ENCODE data around the gene ZNF608.

Gene ZNF608

GRCh38 chr5:124725622-124726258 is 20.7 kb downstream of the ZNF608 start:
- H3K9me3 ChIP-seq (ENCODE audit: severe bottlenecking) = no peaks in the 10 kb centered on the region
- no peaks in the 10 kb centered on the region for H3K4me1 ChIP-seq (ENCODE audit: insufficient read depth, poor library complexity, severe bottlenecking)
- no peak overlapping the region for H3K4me3 ChIP-seq (ENCODE audit: severe bottlenecking)
- DNase-seq (ENCODE audit: low spot score) (no peak), ATAC-seq (ENCODE audit: low read depth) (no peak)
- no peaks in the 10 kb centered on the region for H3K36me3 ChIP-seq (ENCODE audit: low read depth)
- H3K27ac ChIP-seq (ENCODE audit: poor library complexity, severe bottlenecking) = no peak overlapping the region
- H3K27me3 ChIP-seq (ENCODE audit: insufficient read depth, poor library complexity, severe bottlenecking) = no peaks in the 10 kb centered on the region
- TF ChIP-seq CTCF (IDR thresholded peaks at IDR 0.05; ENCODE audit: poor library complexity, severe bottlenecking) = no peak

- ATAC-seq (ENCODE audit: low read depth) = no peak
- no peaks in the 10 kb centered on the region for H3K4me1 ChIP-seq (ENCODE audit: insufficient read depth, poor library complexity, severe bottlenecking)
- H3K36me3 ChIP-seq (ENCODE audit: low read depth) = no peaks in the 10 kb centered on the region
- H3K4me3 ChIP-seq (ENCODE audit: severe bottlenecking) = no peak overlapping the region
- TF ChIP-seq CTCF (IDR thresholded peaks at IDR 0.05; ENCODE audit: poor library complexity, severe bottlenecking) = no peak
- H3K27ac ChIP-seq (ENCODE audit: poor library complexity, severe bottlenecking) = no peak overlapping the region
- no peak for DNase-seq (ENCODE audit: low spot score)
- H3K9me3 ChIP-seq (ENCODE audit: severe bottlenecking) = no peaks in the 10 kb centered on the region
- H3K27me3 ChIP-seq (ENCODE audit: insufficient read depth, poor library complexity, severe bottlenecking) = no peaks in the 10 kb centered on the region
These were observed 21.4 kb downstream of the ZNF608 start for GRCh38 chr5:124725040-124725434.

- no peaks in the 10 kb centered on the region for H3K36me3 ChIP-seq (ENCODE audit: low read depth)
- TF ChIP-seq CTCF (IDR thresholded peaks at IDR 0.05; ENCODE audit: poor library complexity, severe bottlenecking) = no peak
- H3K4me3 ChIP-seq (ENCODE audit: severe bottlenecking) = no peak overlapping the region
- no peaks in the 10 kb centered on the region for H3K4me1 ChIP-seq (ENCODE audit: insufficient read depth, poor library complexity, severe bottlenecking)
- H3K27me3 ChIP-seq (ENCODE audit: insufficient read depth, poor library complexity, severe bottlenecking) = no peaks in the 10 kb centered on the region
- no peak overlapping the region for H3K27ac ChIP-seq (ENCODE audit: poor library complexity, severe bottlenecking)
- ATAC-seq (ENCODE audit: low read depth) (no peak), DNase-seq (ENCODE audit: low spot score) (no peak)
- no peaks in the 10 kb centered on the region for H3K9me3 ChIP-seq (ENCODE audit: severe bottlenecking)
These were observed 21.9 kb downstream of the ZNF608 start for GRCh38 chr5:124724357-124725039.

- H3K27me3 ChIP-seq (ENCODE audit: insufficient read depth, poor library complexity, severe bottlenecking) = no peaks in the 10 kb centered on the region
- H3K9me3 ChIP-seq (ENCODE audit: severe bottlenecking) = no peaks in the 10 kb centered on the region
- H3K27ac ChIP-seq (ENCODE audit: poor library complexity, severe bottlenecking) = no peak overlapping the region
- H3K36me3 ChIP-seq (ENCODE audit: low read depth) = no peaks in the 10 kb centered on the region
- no peak for TF ChIP-seq CTCF (IDR thresholded peaks at IDR 0.05; ENCODE audit: poor library complexity, severe bottlenecking)
- no peak overlapping the region for H3K4me3 ChIP-seq (ENCODE audit: severe bottlenecking)
- ATAC-seq (ENCODE audit: low read depth) (no peak), DNase-seq (ENCODE audit: low spot score) (no peak)
- H3K4me1 ChIP-seq (ENCODE audit: insufficient read depth, poor library complexity, severe bottlenecking) = no peaks in the 10 kb centered on the region
These were observed 25.2 kb downstream of the ZNF608 start for GRCh38 chr5:124721229-124721735.

- Histone ChIP-seq H3K4me1 (ENCODE audit: insufficient read depth, poor library complexity, severe bottlenecking) (no peaks in the 10 kb centered on the region), H3K36me3 (ENCODE audit: low read depth) (no peaks in the 10 kb centered on the region), H3K4me3 (ENCODE audit: severe bottlenecking) (no peak overlapping the region), H3K27me3 (ENCODE audit: insufficient read depth, poor library complexity, severe bottlenecking) (no peaks in the 10 kb centered on the region), H3K27ac (ENCODE audit: poor library complexity, severe bottlenecking) (no peak overlapping the region), H3K9me3 (ENCODE audit: severe bottlenecking) (no peaks in the 10 kb centered on the region)
- TF ChIP-seq CTCF (IDR thresholded peaks at IDR 0.05; ENCODE audit: poor library complexity, severe bottlenecking) = no peak
- DNase-seq (ENCODE audit: low spot score) (no peak), ATAC-seq (ENCODE audit: low read depth) (no peak)
These were observed 25.8 kb downstream of the ZNF608 start for GRCh38 chr5:124720593-124720992.

Data from RWPE2 (cell line).